Epithelial cell of esophagus (primary cell): ENCODE measurements around the gene ETV6.

Source experiments
- DNase-seq: peaks from one replicate; pipeline ENCODE4 v3.0.0; 2010; ENCODE audit warnings: low read depth
- H3K4me3 ChIP-seq: 2 replicates; pipeline ENCODE4 v1.5.1; 2011; ENCODE audit warnings: mild to moderate bottlenecking, low read length, control low read depth
- TF ChIP-seq, protein P1 (sequence below): IDR thresholded peaks from 2 replicates; pipeline ENCODE4 v1.5.1; 2011; ENCODE audit warnings: low read depth, mild to moderate bottlenecking, low read length, control low read depth, inconsistent platforms; ENCODE audit not compliant: insufficient read depth; ENCODE audit errors: missing control alignments

Gene ETV6

GRCh38 chr12:11705010-11705409 is 55.5 kb downstream of the ETV6 start:
- H3K4me3 ChIP-seq: no peak overlapping the region
- TF ChIP-seq, protein P1, sequence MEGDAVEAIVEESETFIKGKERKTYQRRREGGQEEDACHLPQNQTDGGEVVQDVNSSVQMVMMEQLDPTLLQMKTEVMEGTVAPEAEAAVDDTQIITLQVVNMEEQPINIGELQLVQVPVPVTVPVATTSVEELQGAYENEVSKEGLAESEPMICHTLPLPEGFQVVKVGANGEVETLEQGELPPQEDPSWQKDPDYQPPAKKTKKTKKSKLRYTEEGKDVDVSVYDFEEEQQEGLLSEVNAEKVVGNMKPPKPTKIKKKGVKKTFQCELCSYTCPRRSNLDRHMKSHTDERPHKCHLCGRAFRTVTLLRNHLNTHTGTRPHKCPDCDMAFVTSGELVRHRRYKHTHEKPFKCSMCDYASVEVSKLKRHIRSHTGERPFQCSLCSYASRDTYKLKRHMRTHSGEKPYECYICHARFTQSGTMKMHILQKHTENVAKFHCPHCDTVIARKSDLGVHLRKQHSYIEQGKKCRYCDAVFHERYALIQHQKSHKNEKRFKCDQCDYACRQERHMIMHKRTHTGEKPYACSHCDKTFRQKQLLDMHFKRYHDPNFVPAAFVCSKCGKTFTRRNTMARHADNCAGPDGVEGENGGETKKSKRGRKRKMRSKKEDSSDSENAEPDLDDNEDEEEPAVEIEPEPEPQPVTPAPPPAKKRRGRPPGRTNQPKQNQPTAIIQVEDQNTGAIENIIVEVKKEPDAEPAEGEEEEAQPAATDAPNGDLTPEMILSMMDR: no peak
- peak; percentile 95 for DNase-seq

- TF ChIP-seq, protein P1: no peak
- no peak for DNase-seq
- no peak overlapping the region for H3K4me3 ChIP-seq
Observed at GRCh38 chr12:11706509-11707379, 57.3 kb downstream of the ETV6 start.

DNA sequence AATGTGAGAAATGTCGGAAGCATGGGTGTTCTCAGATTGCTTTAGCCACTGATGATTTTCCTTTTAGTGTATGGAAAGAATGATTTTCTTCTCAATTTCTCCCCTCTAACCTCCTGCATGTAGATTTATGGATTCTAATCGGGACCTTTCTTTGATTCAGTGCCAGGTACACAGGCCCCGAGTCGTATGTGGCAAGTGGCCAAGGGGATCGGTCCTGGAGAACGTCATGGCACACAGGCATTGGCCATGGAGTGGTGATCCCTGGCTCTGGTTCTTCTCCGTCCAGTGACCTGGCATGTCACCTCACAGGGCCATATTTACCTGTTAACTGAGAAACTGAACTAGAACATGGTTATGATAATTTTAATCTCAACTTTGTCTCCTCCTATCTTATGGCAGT is 58.1 kb downstream of the ETV6 start:
- TF ChIP-seq, protein P1: no peak
- peak; percentile 35 for DNase-seq
- H3K4me3 ChIP-seq: no peak overlapping the region

DNA sequence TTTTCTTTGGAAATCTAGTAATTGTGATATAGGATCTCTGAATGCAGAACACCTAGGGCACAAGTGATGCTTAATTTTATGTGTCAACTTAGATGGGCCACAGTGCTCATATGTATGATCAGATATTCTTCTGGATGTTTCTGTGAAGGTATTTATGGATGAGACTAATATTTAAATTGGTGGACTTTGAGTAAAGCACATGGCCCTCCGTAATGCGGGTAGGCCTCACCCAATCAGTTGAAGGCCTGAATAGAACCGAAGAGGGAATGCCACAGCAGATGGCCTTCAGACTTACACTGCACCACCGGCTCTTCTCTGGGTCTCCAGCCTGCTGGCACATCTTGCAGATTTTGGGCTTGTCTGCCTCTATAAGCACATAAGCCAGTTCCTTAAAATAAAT is 60.0 kb downstream of the ETV6 start:
- no peak overlapping the region for H3K4me3 ChIP-seq
- no peak for DNase-seq
- TF ChIP-seq, protein P1: no peak

DNA sequence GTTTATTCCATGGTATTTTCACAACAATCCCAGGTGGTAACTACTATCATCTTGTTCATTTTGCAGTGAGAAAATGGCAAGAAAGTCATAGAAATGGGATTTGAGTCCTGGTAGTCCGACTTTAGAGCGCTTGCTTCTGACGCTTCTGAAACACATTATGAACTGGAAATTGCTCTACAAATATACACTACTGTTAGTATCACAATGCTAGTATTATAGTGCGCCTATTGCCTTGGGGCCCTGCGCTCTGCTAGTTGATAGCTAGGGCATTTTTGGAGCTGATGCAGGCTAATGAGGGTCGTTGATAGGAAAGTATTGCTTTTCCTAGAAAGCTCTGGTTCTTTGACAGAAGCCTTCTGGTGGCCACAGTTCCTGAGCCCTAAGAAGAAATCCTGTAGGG is 61.0 kb downstream of the ETV6 start:
- TF ChIP-seq, protein P1: no peak
- DNase-seq: no peak
- no peak overlapping the region for H3K4me3 ChIP-seq

GRCh38 chr12:11710906-11711305 is 61.4 kb downstream of the ETV6 start:
- TF ChIP-seq, protein P1: no peak
- DNase-seq: no peak
- no peak overlapping the region for H3K4me3 ChIP-seq
